GM23248 (cell line): ENCODE data around the gene ABCA2. TPM values are rescaled to one million over a fixed set of nuclear protein-coding genes. Genes with fewer than 3 reads are reported as not detected.

Experiments
- DNase-seq: peaks from one replicate; pipeline ENCODE4 v3.0.0-alpha.2; 2015
- H2AFZ ChIP-seq: fragments of 200-600 bp; sonication (generic); 2 replicates; pipeline ENCODE4 v1.6.1; 2016; ENCODE audit warnings: antibody characterized with exemption
- H3F3A ChIP-seq: fragments of 200-600 bp; sonication (generic); 2 replicates; pipeline ENCODE4 v1.6.1; 2016; ENCODE audit warnings: mild to moderate bottlenecking, antibody characterized with exemption, mixed run types; ENCODE audit not compliant: insufficient read depth
- H3K27ac ChIP-seq: fragments of 200-600 bp; sonication (generic); 2 replicates; pipeline ENCODE4 v1.5.1; 2016; ENCODE audit warnings: mild to moderate bottlenecking
- H3K27me3 ChIP-seq: fragments of 200-600 bp; sonication (generic); replicated peaks from 2 replicates; pipeline ENCODE4 v1.6.1; 2016; ENCODE audit warnings: mild to moderate bottlenecking; ENCODE audit not compliant: insufficient read depth
- H3K36me3 ChIP-seq: fragments of 200-600 bp; sonication (generic); 2 replicates; pipeline ENCODE4 v1.6.1; 2016; ENCODE audit warnings: low read depth, mild to moderate bottlenecking
- H3K4me1 ChIP-seq: fragments of 200-600 bp; sonication (generic); 2 replicates; pipeline ENCODE4 v1.6.1; 2016; ENCODE audit warnings: mild to moderate bottlenecking; ENCODE audit not compliant: insufficient read depth
- H3K4me2 ChIP-seq: fragments of 200-600 bp; sonication (generic); one replicate; pipeline ENCODE4 v1.6.1; 2016; ENCODE audit warnings: mild to moderate bottlenecking; ENCODE audit not compliant: unreplicated experiment
- H3K4me3 ChIP-seq: fragments of 200-600 bp; sonication (generic); 2 replicates; pipeline ENCODE4 v1.5.1; 2016; ENCODE audit warnings: mild to moderate bottlenecking
- H3K79me2 ChIP-seq: fragments of 200-600 bp; sonication (generic); 2 replicates; pipeline ENCODE4 v1.6.1; 2016; ENCODE audit warnings: mild to moderate bottlenecking; ENCODE audit not compliant: insufficient read depth
- H3K9ac ChIP-seq: fragments of 200-600 bp; sonication (generic); 2 replicates; pipeline ENCODE4 v1.6.1; 2016; ENCODE audit warnings: mild to moderate bottlenecking
- H3K9me2 ChIP-seq: fragments of 200-600 bp; sonication (generic); 2 replicates; pipeline ENCODE4 v1.6.1; 2016; ENCODE audit warnings: mixed run types, mild to moderate bottlenecking, moderate library complexity; ENCODE audit not compliant: insufficient read depth
- H3K9me3 ChIP-seq: fragments of 200-600 bp; sonication (generic); one replicate; pipeline ENCODE4 v1.6.1; 2017; ENCODE audit warnings: low read depth
- H4K20me1 ChIP-seq: fragments of 200-600 bp; sonication (generic); 2 replicates; pipeline ENCODE4 v1.6.0; 2016; ENCODE audit not compliant: insufficient read depth
- EZH2 ChIP-seq: fragments of 200-600 bp; sonication (generic); IDR thresholded peaks from 2 replicates; pipeline ENCODE4 v1.6.1; 2018; ENCODE audit warnings: antibody characterized with exemption, mild to moderate bottlenecking; ENCODE audit not compliant: insufficient read depth, poor library complexity, severe bottlenecking
- EZH2phosphoT487 ChIP-seq: fragments of 200-600 bp; sonication (generic); IDR thresholded peaks from 2 replicates; pipeline ENCODE4 v1.6.1; 2018; ENCODE audit warnings: antibody characterized with exemption, moderate library complexity, mild to moderate bottlenecking, low read depth; ENCODE audit not compliant: insufficient read depth
- WGBS, 2 experiments: methylation state at CpG; one replicate each; pipeline ENCODE4 v1.1.6; 2015 to 2017; ENCODE audit warnings: low lambda C conversion rate in 2 of 2, low coverage in 1 of 2; ENCODE audit errors: missing lambda C conversion rate in 2 of 2; 5-methylcytosine and 5-hydroxymethylcytosine counted together
- in situ Hi-C: fragments of 300-500 bp; cut with MboI; formaldehyde crosslinking; loops from 2 replicates; pipeline ENCODE4 v1.15.0; 2020
- polyA plus RNA-seq: library from polyadenylated mRNA; unstranded; fragments of >200 nt; fragmentation: Nextera tagmentation; extraction: Ambion mirVana; gene quantifications from 2 replicates; pipeline ENCODE4 v1.2.1, GENCODE V29; 2016
- total RNA-seq: library from RNA; depleted of rRNA; stranded (reverse); fragments of >200 nt; shearing (Covaris generic); gene quantifications from 2 replicates; pipeline ENCODE4 v1.2.3, GENCODE V29; 2014

Gene ABCA2
- total and polyA plus RNA-seq, 2 experiments from 2014 or later = 21.1 to 33.2 TPM

DNA sequence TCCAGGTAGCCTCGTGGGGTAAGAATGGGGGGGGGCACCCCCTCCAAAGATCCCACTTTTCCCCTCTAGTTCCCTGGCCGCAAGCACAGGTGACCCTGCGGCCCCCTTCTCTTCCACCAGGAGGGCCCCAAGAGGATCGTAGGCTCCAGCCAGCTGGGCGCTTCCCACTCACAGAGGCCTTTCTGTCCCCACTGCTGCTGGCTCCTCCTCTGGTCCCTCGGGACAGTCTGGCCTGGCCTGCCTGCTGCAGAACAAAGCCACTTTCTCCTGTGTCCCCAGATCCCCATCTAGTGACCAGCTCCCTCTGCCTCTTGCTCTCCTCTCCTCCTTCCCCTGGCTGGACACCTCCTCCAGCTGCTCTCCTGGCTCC lies 42.9 kb upstream of the ABCA2 start:
- no peak for DNase-seq

DNA sequence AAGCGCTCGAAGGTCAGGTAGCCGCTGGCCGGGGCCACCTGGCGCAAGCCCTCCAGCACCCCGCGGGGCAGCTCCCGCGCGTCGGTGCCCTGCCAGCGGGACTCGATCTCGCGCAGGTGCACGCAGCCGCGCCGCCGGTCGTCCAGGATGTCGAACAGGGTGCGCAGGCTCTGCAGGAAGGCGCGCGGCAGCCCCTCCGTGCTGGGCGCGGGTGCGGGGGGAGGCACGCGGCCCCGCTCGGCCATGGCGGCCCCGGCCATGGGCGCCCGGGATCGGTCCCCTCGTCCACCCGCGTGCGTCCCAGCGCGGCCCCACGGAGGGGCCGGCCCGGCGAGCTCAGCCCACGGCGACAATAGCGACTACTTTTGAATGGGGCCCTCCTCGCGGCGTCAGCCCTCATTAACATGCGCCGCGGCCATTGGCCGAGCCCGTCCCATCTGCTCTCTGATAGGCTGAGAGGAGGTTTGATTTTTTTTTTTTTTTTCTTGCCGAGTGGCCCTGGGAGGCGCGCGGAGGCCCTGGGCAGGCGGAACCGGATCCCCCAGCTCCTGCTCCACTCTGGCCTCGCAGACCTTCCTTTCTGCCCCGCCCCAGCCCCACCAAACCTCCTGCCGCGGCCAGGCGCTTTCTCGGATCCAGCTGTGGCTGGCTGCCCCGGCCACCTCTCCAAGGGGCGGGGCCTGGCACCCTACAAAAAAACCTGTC lies 42.3 kb upstream of the ABCA2 start, which contains the start of gene SAPCD2:
TSS of gene SAPCD2 (minus strand) at position 357 of the 705 bp plus-strand sequence. CDS start at position 260, 97 bp downstream.
- Histone ChIP-seq H3K4me2 (peak within 1 kb of the TSS; percentile 67), H3K9me3 (no peaks in the 10 kb centered on the region), H3K4me3 (peak within 1 kb of the TSS; percentile 65), H3K27me3 (no peaks in the 10 kb centered on the region), H4K20me1 (no peaks in the 10 kb centered on the region), H3K27ac (no peak within 1 kb of the TSS), H3K36me3 (no peaks in the 10 kb centered on the region), H3K9me2 (no peaks in the 10 kb centered on the region), H3F3A (no peaks in the 10 kb centered on the region), H3K4me1 (no peaks in the 10 kb centered on the region), H3K79me2 (no peaks in the 10 kb centered on the region), H2AFZ (peak within 1 kb of the TSS; percentile 72), H3K9ac (peak within 1 kb of the TSS; percentile 42; the same call in 1 of the 2 replicates)
- no peak for TF ChIP-seq EZH2phosphoT487
- TF ChIP-seq EZH2 = no peak
- WGBS, 2 experiments = 3% methylated on average over 64 to 69 of the region's 74 CpGs
- in situ Hi-C loops = no loop called here
- peak; percentile 93 for DNase-seq

More for the DNA sequence above, 42.9 kb upstream of the ABCA2 start:
- no peaks in the 10 kb centered on the region for H3K9me3 ChIP-seq
- in situ Hi-C loops = no loop called here
- peak overlapping the region; percentile 67 for H3K4me2 ChIP-seq
- TF ChIP-seq EZH2phosphoT487 (no peak), EZH2 (no peak)
- H3K4me3 ChIP-seq = peak overlapping the region; percentile 65
- H3K79me2 ChIP-seq = no peaks in the 10 kb centered on the region
- peak overlapping the region; percentile 42; the same call in 1 of the 2 replicates for H3K9ac ChIP-seq
- no peaks in the 10 kb centered on the region for H3K36me3 ChIP-seq
- H4K20me1 ChIP-seq = no peaks in the 10 kb centered on the region
- H3K27me3 ChIP-seq = no peaks in the 10 kb centered on the region
- no peaks in the 10 kb centered on the region for H3F3A ChIP-seq
- peak overlapping the region; percentile 72 for H2AFZ ChIP-seq
- 29 to 48% methylated on average over 4 to 6 of the region's 6 CpGs for WGBS, 2 experiments
- no peak overlapping the region for H3K27ac ChIP-seq
- H3K4me1 ChIP-seq = no peaks in the 10 kb centered on the region
- H3K9me2 ChIP-seq = no peaks in the 10 kb centered on the region

DNA sequence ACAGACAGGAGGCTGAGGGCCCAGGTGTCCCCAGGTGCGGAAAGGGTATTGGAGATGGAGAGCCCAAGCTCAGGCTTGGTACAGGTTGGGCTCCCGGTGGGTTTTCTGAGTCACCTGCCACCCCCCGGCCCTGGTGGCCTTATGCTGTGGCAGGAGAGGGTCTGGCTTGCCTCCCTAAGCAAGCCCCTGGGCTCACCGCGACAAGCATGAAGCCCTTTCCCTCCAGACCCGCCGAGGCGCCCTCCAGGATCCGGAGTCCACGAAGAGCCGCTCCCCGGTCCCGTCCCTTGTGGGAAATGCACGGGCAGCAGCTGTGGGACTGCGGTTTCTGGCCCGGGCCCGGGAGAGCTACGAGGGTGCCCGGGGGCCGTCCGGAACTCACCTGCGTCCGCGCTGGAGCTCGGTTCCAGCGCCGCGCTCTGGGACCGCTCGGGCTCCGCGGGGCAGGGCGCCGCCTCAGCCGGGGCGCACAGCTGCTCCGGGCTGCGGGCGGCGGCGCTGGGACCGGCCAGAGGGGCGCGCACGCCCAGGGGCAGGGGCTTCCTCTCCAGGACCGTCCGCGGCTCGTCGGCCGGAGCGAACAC lies 41.6 kb upstream of the ABCA2 start:
- Histone ChIP-seq H3K36me3 (no peaks in the 10 kb centered on the region), H3K4me1 (no peaks in the 10 kb centered on the region), H3K9me3 (no peaks in the 10 kb centered on the region), H3K9me2 (no peaks in the 10 kb centered on the region), H3K4me3 (peak overlapping the region; percentile 65), H3K9ac (no peak overlapping the region), H3F3A (no peaks in the 10 kb centered on the region), H3K4me2 (no peak overlapping the region), H3K79me2 (no peaks in the 10 kb centered on the region), H3K27ac (no peak overlapping the region), H4K20me1 (no peaks in the 10 kb centered on the region), H2AFZ (no peak overlapping the region), H3K27me3 (no peaks in the 10 kb centered on the region)
- in situ Hi-C loops = no loop called here
- no peak for TF ChIP-seq EZH2
- WGBS, 2 experiments = 8 to 50% methylated on average over 4 to 44 of the region's 52 CpGs
- DNase-seq = no peak

DNA sequence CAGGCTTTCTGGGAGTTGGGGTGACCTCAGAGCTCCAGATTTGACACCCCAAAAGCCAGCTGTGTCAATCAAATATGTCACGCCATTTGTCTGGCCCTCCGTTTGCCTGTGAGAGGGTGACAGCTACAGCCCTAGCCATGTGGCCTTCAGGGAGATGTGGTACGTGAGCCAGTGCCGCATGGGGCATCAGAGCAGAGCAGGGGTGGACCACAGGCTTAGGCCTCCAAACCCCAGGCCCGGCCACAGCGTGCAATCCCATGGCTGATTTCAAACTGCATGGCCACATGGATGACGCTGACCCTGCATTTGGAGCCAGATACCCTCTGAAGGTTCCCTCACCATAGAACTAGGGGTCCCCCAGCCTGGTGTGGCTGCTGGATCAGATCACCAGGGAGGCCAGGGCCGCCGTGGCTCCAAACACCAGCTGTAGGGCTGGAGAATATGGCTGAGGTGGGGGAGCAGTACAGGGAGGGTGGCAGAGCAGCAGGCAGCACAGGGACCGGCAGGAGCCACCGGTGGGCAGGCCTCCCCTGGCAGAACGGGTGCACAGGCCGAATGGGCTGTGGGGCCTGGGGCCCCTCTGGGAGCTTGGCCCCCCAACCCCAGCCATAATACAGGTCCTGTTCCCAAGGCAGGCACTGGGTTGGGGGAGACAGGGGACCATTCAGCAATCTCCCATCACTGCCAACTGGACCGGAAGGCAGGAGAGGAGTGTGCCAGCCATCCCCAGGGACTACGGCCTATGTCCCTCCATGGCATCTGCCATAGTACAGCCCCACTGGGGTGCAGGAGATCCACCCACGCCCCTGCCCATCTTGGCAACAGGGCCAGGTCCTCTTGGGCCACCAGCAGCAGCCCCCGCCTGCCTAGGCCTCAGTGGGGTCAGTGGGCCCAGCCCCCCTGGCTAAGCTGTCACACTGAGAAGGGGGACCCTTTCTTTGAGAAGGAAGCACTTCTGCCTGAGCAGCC lies 40.8 kb upstream of the ABCA2 start:
- H3K79me2 ChIP-seq = no peaks in the 10 kb centered on the region
- TF ChIP-seq EZH2phosphoT487 (no peak), EZH2 (no peak)
- no peaks in the 10 kb centered on the region for H3K9me3 ChIP-seq
- H3K36me3 ChIP-seq = no peaks in the 10 kb centered on the region
- H4K20me1 ChIP-seq = no peaks in the 10 kb centered on the region
- DNase-seq = no peak
- H2AFZ ChIP-seq = no peak overlapping the region
- no peaks in the 10 kb centered on the region for H3K27me3 ChIP-seq
- H3K4me3 ChIP-seq = no peak overlapping the region
- 85 to 90% methylated on average over 17 of the region's 17 CpGs for WGBS, 2 experiments
- no peak overlapping the region for H3K27ac ChIP-seq
- no peaks in the 10 kb centered on the region for H3F3A ChIP-seq
- in situ Hi-C loops = no loop called here
- no peak overlapping the region for H3K4me2 ChIP-seq
- H3K9me2 ChIP-seq = no peaks in the 10 kb centered on the region
- H3K4me1 ChIP-seq = no peaks in the 10 kb centered on the region
- H3K9ac ChIP-seq = no peak overlapping the region
